COLO668 (cell line): Measurements from ENCODE around the gene FN1.

Source experiments
- DNase-seq: peaks from one replicate; lab custom pipeline; 2025; ENCODE audit not compliant: unreplicated experiment; lab: John Stamatoyannopoulos, UW

The FN1 gene

GRCh38 chr2:215442401-215442787 is 6.5 kb upstream of the FN1 start:
- DNase-seq = no peak

- no peak for DNase-seq
Observed at GRCh38 chr2:215441560-215442400, 5.9 kb upstream of the FN1 start.

- no peak for DNase-seq
Observed at GRCh38 chr2:215439980-215440512, 4.2 kb upstream of the FN1 start.

GRCh38 chr2:215439404-215439803 is 3.5 kb upstream of the FN1 start:
- no peak for DNase-seq

GRCh38 chr2:215437614-215438013 is 1.7 kb upstream of the FN1 start:
- DNase-seq = no peak

- DNase-seq = no peak
Observed at GRCh38 chr2:215436705-215437565, 1.1 kb upstream of the FN1 start.

- peak; percentile 37 for DNase-seq
Observed at GRCh38 chr2:215435280-215435869, 493 bp downstream of the FN1 start.

- DNase-seq = no peak
Observed at GRCh38 chr2:215434447-215435279, 1.2 kb downstream of the FN1 start.

GRCh38 chr2:215432759-215433594 is 2.9 kb downstream of the FN1 start:
- no peak for DNase-seq

- DNase-seq = no peak
Observed at GRCh38 chr2:215431778-215432758, 3.8 kb downstream of the FN1 start.

GRCh38 chr2:215431290-215431689 is 4.6 kb downstream of the FN1 start:
- no peak for DNase-seq

GRCh38 chr2:215430528-215431187 is 5.2 kb downstream of the FN1 start:
- no peak for DNase-seq

GRCh38 chr2:215429424-215429823 is 6.4 kb downstream of the FN1 start:
- no peak for DNase-seq

- no peak for DNase-seq
Observed at GRCh38 chr2:215428060-215428910, 7.6 kb downstream of the FN1 start.

- DNase-seq = no peak
Observed at GRCh38 chr2:215427585-215427984, 8.3 kb downstream of the FN1 start.

- DNase-seq = no peak
Observed at GRCh38 chr2:215425021-215425782, 10.7 kb downstream of the FN1 start.
